DOHH2 (cell line): ENCODE measurements around the gene PAPLN.

ENCODE experiments used
- EZH2phosphoT487 ChIP-seq: fragments of 200-600 bp; sonication (generic); IDR thresholded peaks from 2 replicates; pipeline ENCODE4 v1.6.1; 2017; ENCODE audit warnings: borderline replicate concordance, mild to moderate bottlenecking, antibody characterized with exemption, low read length, moderate library complexity, mixed read lengths
- TF ChIP-seq, protein P1 (sequence below): fragments of 200-600 bp; sonication (generic); IDR thresholded peaks from one replicate; pipeline ENCODE4 v1.5.1; 2014; ENCODE audit warnings: antibody characterized with exemption, mild to moderate bottlenecking, low read depth, low read length; ENCODE audit not compliant: poor library complexity, severe bottlenecking

DNA sequence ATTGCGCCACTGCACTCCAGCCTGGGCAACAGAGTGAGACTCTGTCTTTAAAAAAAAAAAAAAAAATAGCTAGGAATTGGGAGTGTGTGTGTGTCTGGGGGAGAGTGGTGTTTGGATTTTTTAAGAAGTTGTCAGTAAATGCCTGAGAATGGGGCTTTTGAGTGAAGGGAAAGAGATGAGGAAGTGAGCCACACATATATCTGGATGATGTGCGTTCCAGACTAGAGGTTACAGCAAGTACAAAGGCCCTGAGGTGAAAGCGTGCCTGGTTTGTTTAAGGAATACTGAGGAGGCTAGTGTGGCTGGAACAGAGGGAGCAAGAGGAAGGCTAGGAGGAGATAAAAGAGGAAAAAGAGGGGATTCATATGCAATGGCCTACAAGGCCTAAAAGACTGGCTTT is 70.0 kb downstream of the PAPLN start:
- TF ChIP-seq, protein P1, sequence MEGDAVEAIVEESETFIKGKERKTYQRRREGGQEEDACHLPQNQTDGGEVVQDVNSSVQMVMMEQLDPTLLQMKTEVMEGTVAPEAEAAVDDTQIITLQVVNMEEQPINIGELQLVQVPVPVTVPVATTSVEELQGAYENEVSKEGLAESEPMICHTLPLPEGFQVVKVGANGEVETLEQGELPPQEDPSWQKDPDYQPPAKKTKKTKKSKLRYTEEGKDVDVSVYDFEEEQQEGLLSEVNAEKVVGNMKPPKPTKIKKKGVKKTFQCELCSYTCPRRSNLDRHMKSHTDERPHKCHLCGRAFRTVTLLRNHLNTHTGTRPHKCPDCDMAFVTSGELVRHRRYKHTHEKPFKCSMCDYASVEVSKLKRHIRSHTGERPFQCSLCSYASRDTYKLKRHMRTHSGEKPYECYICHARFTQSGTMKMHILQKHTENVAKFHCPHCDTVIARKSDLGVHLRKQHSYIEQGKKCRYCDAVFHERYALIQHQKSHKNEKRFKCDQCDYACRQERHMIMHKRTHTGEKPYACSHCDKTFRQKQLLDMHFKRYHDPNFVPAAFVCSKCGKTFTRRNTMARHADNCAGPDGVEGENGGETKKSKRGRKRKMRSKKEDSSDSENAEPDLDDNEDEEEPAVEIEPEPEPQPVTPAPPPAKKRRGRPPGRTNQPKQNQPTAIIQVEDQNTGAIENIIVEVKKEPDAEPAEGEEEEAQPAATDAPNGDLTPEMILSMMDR, result no peak
- TF ChIP-seq EZH2phosphoT487, result no peak
